ENCODE results near the gene SLC44A3.

Gene SLC44A3

GRCh38 chr1:94920061-94920460 is 99.9 kb downstream of the SLC44A3 start:
- DNase-seq (ENCODE audit: low read depth) = no peak
- H3K4me3 ChIP-seq (ENCODE audit: low read depth, low read length) = no peak overlapping the region
- TF ChIP-seq, protein P1, sequence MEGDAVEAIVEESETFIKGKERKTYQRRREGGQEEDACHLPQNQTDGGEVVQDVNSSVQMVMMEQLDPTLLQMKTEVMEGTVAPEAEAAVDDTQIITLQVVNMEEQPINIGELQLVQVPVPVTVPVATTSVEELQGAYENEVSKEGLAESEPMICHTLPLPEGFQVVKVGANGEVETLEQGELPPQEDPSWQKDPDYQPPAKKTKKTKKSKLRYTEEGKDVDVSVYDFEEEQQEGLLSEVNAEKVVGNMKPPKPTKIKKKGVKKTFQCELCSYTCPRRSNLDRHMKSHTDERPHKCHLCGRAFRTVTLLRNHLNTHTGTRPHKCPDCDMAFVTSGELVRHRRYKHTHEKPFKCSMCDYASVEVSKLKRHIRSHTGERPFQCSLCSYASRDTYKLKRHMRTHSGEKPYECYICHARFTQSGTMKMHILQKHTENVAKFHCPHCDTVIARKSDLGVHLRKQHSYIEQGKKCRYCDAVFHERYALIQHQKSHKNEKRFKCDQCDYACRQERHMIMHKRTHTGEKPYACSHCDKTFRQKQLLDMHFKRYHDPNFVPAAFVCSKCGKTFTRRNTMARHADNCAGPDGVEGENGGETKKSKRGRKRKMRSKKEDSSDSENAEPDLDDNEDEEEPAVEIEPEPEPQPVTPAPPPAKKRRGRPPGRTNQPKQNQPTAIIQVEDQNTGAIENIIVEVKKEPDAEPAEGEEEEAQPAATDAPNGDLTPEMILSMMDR (IDR thresholded peaks at IDR 0.05; ENCODE audit: low read depth, low read length) = no peak
- TF ChIP-seq POLR2A (IDR thresholded peaks at IDR 0.05; ENCODE audit: extremely low read depth, insufficient read length) = no peak
- TF ChIP-seq MYC (IDR thresholded peaks at IDR 0.05; ENCODE audit: low read depth, low read length) = no peak
- TF ChIP-seq MAX (IDR thresholded peaks at IDR 0.05; ENCODE audit: low read depth, low read length) = no peak

GRCh38 chr1:94921977-94922376 is 101.8 kb downstream of the SLC44A3 start:
- no peak for DNase-seq (ENCODE audit: low read depth)
- H3K4me3 ChIP-seq (ENCODE audit: low read depth, low read length) = no peak overlapping the region
- TF ChIP-seq, protein P1 (IDR thresholded peaks at IDR 0.05; ENCODE audit: low read depth, low read length) = no peak
- TF ChIP-seq POLR2A (IDR thresholded peaks at IDR 0.05; ENCODE audit: extremely low read depth, insufficient read length) (no peak), MYC (IDR thresholded peaks at IDR 0.05; ENCODE audit: low read depth, low read length) (no peak), MAX (IDR thresholded peaks at IDR 0.05; ENCODE audit: low read depth, low read length) (no peak)

- TF ChIP-seq MAX (IDR thresholded peaks at IDR 0.05; ENCODE audit: low read depth, low read length) (no peak), POLR2A (IDR thresholded peaks at IDR 0.05; ENCODE audit: extremely low read depth, insufficient read length) (no peak), MYC (IDR thresholded peaks at IDR 0.05; ENCODE audit: low read depth, low read length) (no peak)
- TF ChIP-seq, protein P1 (IDR thresholded peaks at IDR 0.05; ENCODE audit: low read depth, low read length) = no peak
- no peak overlapping the region for H3K4me3 ChIP-seq (ENCODE audit: low read depth, low read length)
- no peak for DNase-seq (ENCODE audit: low read depth)
These were observed 102.7 kb downstream of the SLC44A3 start for GRCh38 chr1:94922761-94923331.

- DNase-seq (ENCODE audit: low read depth) = no peak
- H3K4me3 ChIP-seq (ENCODE audit: low read depth, low read length) = no peak overlapping the region
- no peak for TF ChIP-seq MYC (IDR thresholded peaks at IDR 0.05; ENCODE audit: low read depth, low read length)
- TF ChIP-seq, protein P1 (IDR thresholded peaks at IDR 0.05; ENCODE audit: low read depth, low read length) = no peak
- TF ChIP-seq MAX (IDR thresholded peaks at IDR 0.05; ENCODE audit: low read depth, low read length) = no peak
- TF ChIP-seq POLR2A (IDR thresholded peaks at IDR 0.05; ENCODE audit: extremely low read depth, insufficient read length) = no peak
These were observed 104.8 kb downstream of the SLC44A3 start for GRCh38 chr1:94925004-94925403.

GRCh38 chr1:94925561-94926125 is 105.5 kb downstream of the SLC44A3 start:
- H3K4me3 ChIP-seq (ENCODE audit: low read depth, low read length) = no peak overlapping the region

More at GRCh38 chr1:94925561-94926125, 105.5 kb downstream of the SLC44A3 start:
- TF ChIP-seq MAX (IDR thresholded peaks at IDR 0.05; ENCODE audit: low read depth, low read length) (no peak), POLR2A (IDR thresholded peaks at IDR 0.05; ENCODE audit: extremely low read depth, insufficient read length) (no peak), MYC (IDR thresholded peaks at IDR 0.05; ENCODE audit: low read depth, low read length) (no peak)
- TF ChIP-seq, protein P1 (IDR thresholded peaks at IDR 0.05; ENCODE audit: low read depth, low read length) = no peak
- peak; percentile 23 for DNase-seq (ENCODE audit: low read depth)
